Jurkat, Clone E6-1 (cell line): ENCODE measurements around the gene RNF44.
"Not testable (repeated sequence)": the region's sequence is repeated elsewhere in the genome, so short reads cannot be mapped to it uniquely, and the experiment has no call there.

Source experiments
- DNase-seq: peaks from one replicate; pipeline ENCODE4 v3.0.0-alpha.2; 2011; ENCODE audit warnings: low read depth, low spot score
- H3K4me3 ChIP-seq: 2 replicates; pipeline ENCODE4 v1.5.1; 2011; ENCODE audit warnings: mild to moderate bottlenecking, low read length, control low read depth, moderate library complexity

Gene RNF44

GRCh38 chr5:176557846-176558245, 20.6 kb upstream of the RNF44 start:
- DNase-seq, result no peak
- no peak overlapping the region for H3K4me3 ChIP-seq

- H3K4me3 ChIP-seq, result no peak overlapping the region
- no peak for DNase-seq
Measured at GRCh38 chr5:176553260-176554085, 16.3 kb upstream of the RNF44 start.

GRCh38 chr5:176552332-176552869, 15.2 kb upstream of the RNF44 start:
- no peak for DNase-seq
- no peak overlapping the region for H3K4me3 ChIP-seq

- DNase-seq, H3K4me3 ChIP-seq: not testable (repeated sequence)
Measured at GRCh38 chr5:176550937-176551336, 13.7 kb upstream of the RNF44 start.

- H3K4me3 ChIP-seq, result no peak overlapping the region
- no peak for DNase-seq
Measured at GRCh38 chr5:176550275-176550831, 13.2 kb upstream of the RNF44 start.

- no peak for DNase-seq
- H3K4me3 ChIP-seq, result no peak overlapping the region
Measured at GRCh38 chr5:176549871-176550270, 12.7 kb upstream of the RNF44 start.

GRCh38 chr5:176548967-176549444, 11.8 kb upstream of the RNF44 start, which contains the start of gene CDHR2:
TSS of gene CDHR2 (plus strand) at chr5:176549342. CDS start at chr5:176565353, 16,011 bp downstream.
- no peak for DNase-seq

GRCh38 chr5:176547802-176548201, 10.6 kb upstream of the RNF44 start:
- H3K4me3 ChIP-seq, result no peak overlapping the region
- no peak for DNase-seq

More at GRCh38 chr5:176548967-176549444, 11.8 kb upstream of the RNF44 start, which contains the start of gene CDHR2:
- no peak within 1 kb of the TSS for H3K4me3 ChIP-seq

- H3K4me3 ChIP-seq, result no peak overlapping the region
- no peak for DNase-seq
Measured at GRCh38 chr5:176545737-176546509, 8.7 kb upstream of the RNF44 start.

- H3K4me3 ChIP-seq, result no peak overlapping the region
- DNase-seq, result no peak
Measured at GRCh38 chr5:176545388-176545736, 8.2 kb upstream of the RNF44 start.

GRCh38 chr5:176543428-176544182, 6.4 kb upstream of the RNF44 start:
- H3K4me3 ChIP-seq, result peak overlapping the region; percentile 65
- DNase-seq, result peak; percentile 60

- peak overlapping the region; percentile 65 for H3K4me3 ChIP-seq
- no peak for DNase-seq
Measured at GRCh38 chr5:176542596-176543427, 5.6 kb upstream of the RNF44 start.

- peak; percentile 50 for DNase-seq
- peak overlapping the region; percentile 65 for H3K4me3 ChIP-seq
Measured at GRCh38 chr5:176542135-176542595, 5.0 kb upstream of the RNF44 start.

- peak; percentile 78 for DNase-seq
- H3K4me3 ChIP-seq, result peak overlapping the region; percentile 65
Measured at GRCh38 chr5:176541338-176542134, 4.3 kb upstream of the RNF44 start.

- peak overlapping the region; percentile 65 for H3K4me3 ChIP-seq
- no peak for DNase-seq
Measured at GRCh38 chr5:176540956-176541337, 3.7 kb upstream of the RNF44 start.

GRCh38 chr5:176540476-176540899, 3.3 kb upstream of the RNF44 start:
- no peak for DNase-seq

GRCh38 chr5:176538989-176539384, 1.8 kb upstream of the RNF44 start:
- DNase-seq, result no peak
- no peak overlapping the region for H3K4me3 ChIP-seq

More at GRCh38 chr5:176540476-176540899, 3.3 kb upstream of the RNF44 start:
- no peak overlapping the region for H3K4me3 ChIP-seq
